ENCODE results near the gene LSG1. TPM values are rescaled to one million over a fixed set of nuclear protein-coding genes. Genes with fewer than 3 reads are reported as not detected.
A peak's percentile ranks its signal among the peaks of the same experiment; 100 is the strongest.

LSG1 gene
- total and polyA plus RNA-seq, 2 of the 13 experiments (the other 11 are each of a cell fraction or from before 2014, with no cell fraction given): 21.4 to 32.1 TPM

DNA sequence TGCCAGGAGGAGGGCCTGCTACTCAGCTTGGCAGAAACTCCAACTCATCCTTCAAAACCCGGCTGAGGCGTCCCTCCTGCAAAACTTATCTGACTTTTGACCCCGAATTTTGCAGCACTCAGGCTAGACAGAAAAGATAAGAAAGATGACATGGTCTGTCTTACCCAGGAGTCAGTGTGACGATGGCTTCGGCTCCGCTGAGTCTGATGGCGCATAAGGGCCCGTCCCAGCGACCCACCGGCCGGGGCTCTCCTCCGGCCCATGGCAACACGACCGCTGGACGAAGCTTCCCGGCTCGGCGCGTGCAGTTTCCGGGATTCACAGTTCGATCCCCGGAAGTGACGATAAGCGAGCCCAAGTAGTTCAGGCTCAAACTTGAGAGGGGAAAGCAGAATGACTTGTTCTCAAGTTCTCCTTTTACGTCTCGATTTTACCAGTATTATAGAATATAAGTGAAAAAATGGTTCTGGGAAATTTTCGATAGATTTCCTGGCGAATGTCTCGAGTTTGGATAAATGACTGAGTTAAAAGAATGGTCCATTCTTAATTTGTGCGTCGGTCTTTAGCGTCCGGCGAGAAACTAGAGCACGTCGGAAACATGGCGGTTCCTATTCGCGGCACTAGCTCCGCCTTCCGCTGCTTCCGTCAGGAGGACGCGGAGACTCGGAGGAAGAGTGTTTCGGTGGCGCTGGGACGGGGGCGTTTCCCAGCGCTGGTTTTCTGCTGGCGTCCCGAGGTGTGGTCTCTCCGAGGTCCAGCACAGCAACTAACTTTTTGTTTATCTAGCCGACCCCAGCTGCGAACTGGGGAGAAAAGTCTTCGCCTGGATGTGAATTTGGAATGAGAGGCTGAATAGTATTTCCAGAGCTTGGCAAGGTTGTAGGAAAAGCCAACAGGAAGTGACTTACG, at the start of gene LSG1 (continued):
- TF ChIP-seq, protein P1, sequence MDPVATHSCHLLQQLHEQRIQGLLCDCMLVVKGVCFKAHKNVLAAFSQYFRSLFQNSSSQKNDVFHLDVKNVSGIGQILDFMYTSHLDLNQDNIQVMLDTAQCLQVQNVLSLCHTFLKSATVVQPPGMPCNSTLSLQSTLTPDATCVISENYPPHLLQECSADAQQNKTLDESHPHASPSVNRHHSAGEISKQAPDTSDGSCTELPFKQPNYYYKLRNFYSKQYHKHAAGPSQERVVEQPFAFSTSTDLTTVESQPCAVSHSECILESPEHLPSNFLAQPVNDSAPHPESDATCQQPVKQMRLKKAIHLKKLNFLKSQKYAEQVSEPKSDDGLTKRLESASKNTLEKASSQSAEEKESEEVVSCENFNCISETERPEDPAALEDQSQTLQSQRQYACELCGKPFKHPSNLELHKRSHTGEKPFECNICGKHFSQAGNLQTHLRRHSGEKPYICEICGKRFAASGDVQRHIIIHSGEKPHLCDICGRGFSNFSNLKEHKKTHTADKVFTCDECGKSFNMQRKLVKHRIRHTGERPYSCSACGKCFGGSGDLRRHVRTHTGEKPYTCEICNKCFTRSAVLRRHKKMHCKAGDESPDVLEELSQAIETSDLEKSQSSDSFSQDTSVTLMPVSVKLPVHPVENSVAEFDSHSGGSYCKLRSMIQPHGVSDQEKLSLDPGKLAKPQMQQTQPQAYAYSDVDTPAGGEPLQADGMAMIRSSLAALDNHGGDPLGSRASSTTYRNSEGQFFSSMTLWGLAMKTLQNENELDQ (CRISPR knock-in tag; IDR thresholded peaks at IDR 0.05; ENCODE audit: borderline replicate concordance): no peak
- TF ChIP-seq MAFK (conservative IDR thresholded peaks at IDR 0.05 in 1 of 2, IDR thresholded peaks at IDR 0.05 in 1 of 2; ENCODE audit: low read length in 2 of 2) (no peak), FOSL2 (CRISPR knock-in tag; IDR thresholded peaks at IDR 0.05) (peak; percentile 73), REXO4 (CRISPR knock-in tag; IDR thresholded peaks at IDR 0.05; ENCODE audit: borderline replicate concordance) (no peak), AGO2 (optimal IDR thresholded peaks at IDR 0.05; ENCODE audit: low read depth, low read length) (no peak), ZNF7 (CRISPR knock-in tag; IDR thresholded peaks at IDR 0.05) (no peak), TCF12 (IDR thresholded peaks at IDR 0.05) (no peak), TCF12 (CRISPR knock-in tag; IDR thresholded peaks at IDR 0.05) (no peak; the same call in 1 of the 2 replicates), FOXK1 (CRISPR knock-in tag; IDR thresholded peaks at IDR 0.05; ENCODE audit: borderline replicate concordance, low read depth) (peak; percentile 92; the same call in 1 of the 2 replicates), ZNF280D (CRISPR knock-in tag; IDR thresholded peaks at IDR 0.05) (0 out of 2 replicates have a peak, but pooled peaks have one; percentile 37), XRCC5 (optimal IDR thresholded peaks at IDR 0.05; ENCODE audit: low read length) (peak; percentile 97)
- TF ChIP-seq, protein P2, sequence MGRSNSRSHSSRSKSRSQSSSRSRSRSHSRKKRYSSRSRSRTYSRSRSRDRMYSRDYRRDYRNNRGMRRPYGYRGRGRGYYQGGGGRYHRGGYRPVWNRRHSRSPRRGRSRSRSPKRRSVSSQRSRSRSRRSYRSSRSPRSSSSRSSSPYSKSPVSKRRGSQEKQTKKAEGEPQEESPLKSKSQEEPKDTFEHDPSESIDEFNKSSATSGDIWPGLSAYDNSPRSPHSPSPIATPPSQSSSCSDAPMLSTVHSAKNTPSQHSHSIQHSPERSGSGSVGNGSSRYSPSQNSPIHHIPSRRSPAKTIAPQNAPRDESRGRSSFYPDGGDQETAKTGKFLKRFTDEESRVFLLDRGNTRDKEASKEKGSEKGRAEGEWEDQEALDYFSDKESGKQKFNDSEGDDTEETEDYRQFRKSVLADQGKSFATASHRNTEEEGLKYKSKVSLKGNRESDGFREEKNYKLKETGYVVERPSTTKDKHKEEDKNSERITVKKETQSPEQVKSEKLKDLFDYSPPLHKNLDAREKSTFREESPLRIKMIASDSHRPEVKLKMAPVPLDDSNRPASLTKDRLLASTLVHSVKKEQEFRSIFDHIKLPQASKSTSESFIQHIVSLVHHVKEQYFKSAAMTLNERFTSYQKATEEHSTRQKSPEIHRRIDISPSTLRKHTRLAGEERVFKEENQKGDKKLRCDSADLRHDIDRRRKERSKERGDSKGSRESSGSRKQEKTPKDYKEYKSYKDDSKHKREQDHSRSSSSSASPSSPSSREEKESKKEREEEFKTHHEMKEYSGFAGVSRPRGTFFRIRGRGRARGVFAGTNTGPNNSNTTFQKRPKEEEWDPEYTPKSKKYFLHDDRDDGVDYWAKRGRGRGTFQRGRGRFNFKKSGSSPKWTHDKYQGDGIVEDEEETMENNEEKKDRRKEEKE (IDR thresholded peaks at IDR 0.05): no peak
- TF ChIP-seq, protein P3, sequence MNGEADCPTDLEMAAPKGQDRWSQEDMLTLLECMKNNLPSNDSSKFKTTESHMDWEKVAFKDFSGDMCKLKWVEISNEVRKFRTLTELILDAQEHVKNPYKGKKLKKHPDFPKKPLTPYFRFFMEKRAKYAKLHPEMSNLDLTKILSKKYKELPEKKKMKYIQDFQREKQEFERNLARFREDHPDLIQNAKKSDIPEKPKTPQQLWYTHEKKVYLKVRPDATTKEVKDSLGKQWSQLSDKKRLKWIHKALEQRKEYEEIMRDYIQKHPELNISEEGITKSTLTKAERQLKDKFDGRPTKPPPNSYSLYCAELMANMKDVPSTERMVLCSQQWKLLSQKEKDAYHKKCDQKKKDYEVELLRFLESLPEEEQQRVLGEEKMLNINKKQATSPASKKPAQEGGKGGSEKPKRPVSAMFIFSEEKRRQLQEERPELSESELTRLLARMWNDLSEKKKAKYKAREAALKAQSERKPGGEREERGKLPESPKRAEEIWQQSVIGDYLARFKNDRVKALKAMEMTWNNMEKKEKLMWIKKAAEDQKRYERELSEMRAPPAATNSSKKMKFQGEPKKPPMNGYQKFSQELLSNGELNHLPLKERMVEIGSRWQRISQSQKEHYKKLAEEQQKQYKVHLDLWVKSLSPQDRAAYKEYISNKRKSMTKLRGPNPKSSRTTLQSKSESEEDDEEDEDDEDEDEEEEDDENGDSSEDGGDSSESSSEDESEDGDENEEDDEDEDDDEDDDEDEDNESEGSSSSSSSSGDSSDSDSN (CRISPR knock-in tag; IDR thresholded peaks at IDR 0.05): peak; percentile 98
- TF ChIP-seq, protein P4, sequence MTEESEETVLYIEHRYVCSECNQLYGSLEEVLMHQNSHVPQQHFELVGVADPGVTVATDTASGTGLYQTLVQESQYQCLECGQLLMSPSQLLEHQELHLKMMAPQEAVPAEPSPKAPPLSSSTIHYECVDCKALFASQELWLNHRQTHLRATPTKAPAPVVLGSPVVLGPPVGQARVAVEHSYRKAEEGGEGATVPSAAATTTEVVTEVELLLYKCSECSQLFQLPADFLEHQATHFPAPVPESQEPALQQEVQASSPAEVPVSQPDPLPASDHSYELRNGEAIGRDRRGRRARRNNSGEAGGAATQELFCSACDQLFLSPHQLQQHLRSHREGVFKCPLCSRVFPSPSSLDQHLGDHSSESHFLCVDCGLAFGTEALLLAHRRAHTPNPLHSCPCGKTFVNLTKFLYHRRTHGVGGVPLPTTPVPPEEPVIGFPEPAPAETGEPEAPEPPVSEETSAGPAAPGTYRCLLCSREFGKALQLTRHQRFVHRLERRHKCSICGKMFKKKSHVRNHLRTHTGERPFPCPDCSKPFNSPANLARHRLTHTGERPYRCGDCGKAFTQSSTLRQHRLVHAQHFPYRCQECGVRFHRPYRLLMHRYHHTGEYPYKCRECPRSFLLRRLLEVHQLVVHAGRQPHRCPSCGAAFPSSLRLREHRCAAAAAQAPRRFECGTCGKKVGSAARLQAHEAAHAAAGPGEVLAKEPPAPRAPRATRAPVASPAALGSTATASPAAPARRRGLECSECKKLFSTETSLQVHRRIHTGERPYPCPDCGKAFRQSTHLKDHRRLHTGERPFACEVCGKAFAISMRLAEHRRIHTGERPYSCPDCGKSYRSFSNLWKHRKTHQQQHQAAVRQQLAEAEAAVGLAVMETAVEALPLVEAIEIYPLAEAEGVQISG (CRISPR knock-in tag; IDR thresholded peaks at IDR 0.05): peak; percentile 94

Measured in HepG2 (cell line).